ENCODE results near the gene NUBPL.
"Not testable (repeated sequence)": the region's sequence is repeated elsewhere in the genome, so short reads cannot be mapped to it uniquely, and the experiment has no call there.

The NUBPL gene

DNA sequence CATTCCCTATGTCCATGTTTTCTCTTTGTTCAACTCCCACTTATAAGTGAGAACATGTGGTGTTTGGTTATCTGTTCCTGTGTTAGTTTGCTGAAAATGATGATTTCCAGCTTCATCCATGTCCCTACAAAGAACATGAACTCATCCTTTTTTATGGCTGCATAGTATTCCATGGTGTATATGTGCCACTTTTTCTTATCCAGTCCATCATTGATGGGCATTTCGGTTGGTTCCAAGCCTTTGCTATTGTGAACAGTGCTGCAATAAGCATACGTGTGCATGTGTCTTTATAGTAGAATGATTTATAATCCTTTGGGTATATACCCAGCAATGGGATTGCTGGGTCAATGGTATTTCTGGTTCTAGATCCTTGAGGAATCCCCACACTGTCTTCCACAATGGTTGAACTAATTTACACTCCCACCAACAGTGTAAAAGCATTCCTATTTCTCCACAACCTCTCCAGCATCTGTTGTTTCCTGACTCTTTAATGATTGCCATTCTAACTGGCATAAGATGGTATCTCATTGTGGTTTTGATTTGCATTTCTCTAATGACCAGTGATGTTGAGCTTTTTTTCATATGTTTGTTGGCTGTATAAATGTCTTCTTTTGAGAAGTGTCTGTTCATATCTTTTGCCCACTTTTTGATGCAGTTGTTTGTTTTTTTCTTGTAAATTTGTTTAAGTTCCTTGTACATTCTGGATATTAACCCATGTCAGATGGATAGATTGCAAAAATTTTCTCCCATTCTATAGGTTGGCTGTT lies 252.7 kb downstream of the NUBPL start:
- not testable (repeated sequence) for DNase-seq (ENCODE audit: low spot score)

DNA sequence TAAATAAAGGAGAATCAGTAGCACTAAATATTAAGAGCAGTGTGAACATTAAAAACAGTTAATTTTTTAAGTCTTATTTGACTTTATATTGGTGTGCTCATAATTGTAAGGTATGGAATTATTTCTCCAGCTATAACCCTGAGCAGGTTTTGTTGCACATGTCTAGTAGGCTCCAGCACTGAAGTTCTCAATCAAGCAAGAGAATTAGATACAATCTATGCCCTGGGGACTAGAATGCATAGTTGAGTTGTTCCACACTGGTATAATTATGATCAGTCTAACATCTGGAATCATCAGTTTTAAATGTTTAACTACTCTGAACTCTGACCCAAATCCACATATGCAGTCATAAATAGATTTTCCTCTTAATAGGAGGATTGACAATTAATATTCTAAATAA lies 258.1 kb downstream of the NUBPL start:
- no peak for DNase-seq (ENCODE audit: low spot score)

GRCh38 chr14:31825459-31825858 lies 264.3 kb downstream of the NUBPL start:
- DNase-seq (ENCODE audit: low spot score) = no peak

DNA sequence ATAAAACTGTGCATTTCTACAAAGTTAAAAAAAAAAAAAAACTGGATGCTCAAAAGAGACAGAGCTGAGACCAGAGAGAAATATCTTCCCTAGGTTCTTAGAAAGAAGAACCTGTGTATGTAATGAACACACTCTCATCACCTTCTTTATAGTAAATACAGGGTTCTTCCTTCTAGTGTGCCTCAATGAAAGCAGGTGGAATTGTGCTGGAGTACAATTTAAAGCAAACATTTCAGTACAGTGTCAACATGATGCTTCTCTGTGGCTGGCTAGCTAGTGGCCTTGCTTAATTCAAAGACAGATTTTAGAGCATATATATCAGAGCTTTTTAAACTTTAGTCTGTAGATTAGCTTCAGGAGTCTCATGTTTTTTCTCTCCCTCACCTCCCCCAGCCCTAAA lies 266.1 kb downstream of the NUBPL start:
- no peak for DNase-seq (ENCODE audit: low spot score)

GRCh38 chr14:31828946-31829868 lies 268.0 kb downstream of the NUBPL start:
- no peak for DNase-seq (ENCODE audit: low spot score)

DNA sequence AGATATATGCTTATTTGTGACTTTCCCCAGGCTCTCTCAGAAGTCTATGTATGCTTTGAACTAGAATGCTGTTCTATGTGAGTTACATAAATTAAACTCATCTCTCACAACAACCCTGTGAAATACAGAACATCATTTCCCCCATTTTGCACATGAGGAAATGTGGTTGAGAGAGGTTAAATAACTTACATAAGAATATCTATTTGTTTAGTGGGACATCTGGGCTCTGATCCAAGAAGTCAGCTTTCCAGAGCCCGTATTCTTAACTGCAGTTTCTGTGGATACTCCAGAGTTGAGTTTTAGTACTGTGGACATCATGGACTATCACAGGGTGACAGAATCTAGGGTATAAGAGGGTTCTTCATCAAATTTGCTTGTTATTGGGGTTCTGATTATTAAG lies 273.4 kb downstream of the NUBPL start:
- DNase-seq (ENCODE audit: low spot score) = no peak

GRCh38 chr14:31835049-31835448 lies 273.8 kb downstream of the NUBPL start:
- DNase-seq (ENCODE audit: low spot score) = no peak

DNA sequence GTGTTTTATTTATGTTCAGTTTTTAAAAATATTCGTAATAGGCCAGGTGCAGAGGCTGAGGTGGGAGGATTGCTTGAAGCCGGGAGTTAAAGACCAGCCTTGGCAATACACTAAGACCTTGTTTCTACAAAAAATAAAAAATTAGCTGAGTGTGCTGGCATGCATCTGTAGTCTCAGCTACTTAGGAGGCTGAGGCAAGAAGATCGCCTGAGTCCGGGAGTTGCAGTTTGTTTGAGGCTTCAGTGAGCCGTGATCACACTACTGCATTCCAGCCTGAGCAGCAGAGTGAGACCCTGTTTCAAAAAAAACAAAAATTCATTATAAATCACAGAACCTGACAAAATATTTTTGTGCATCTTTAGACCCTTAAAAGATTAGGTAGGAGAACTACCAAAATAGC lies 275.8 kb downstream of the NUBPL start:
- no peak for DNase-seq (ENCODE audit: low spot score)

DNA sequence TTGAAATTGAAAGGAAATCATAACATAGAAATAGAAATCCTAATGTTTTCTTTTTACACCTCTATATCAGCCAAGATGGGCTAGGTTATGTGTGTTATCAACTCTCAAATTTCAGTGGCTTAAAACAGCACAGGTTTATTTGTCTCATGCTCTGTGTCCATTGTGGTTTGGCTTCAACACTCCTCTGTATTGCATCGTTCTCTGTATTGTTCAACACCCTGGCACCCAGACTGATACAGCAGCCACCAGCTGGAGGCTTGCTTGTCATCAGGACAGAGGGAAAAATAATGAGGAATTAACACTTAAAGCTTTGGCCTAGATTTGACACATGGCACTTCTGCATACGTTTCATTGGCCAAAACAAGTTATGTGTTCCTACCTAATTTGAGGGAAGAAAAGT lies 281.7 kb downstream of the NUBPL start:
- DNase-seq (ENCODE audit: low spot score) = no peak

GRCh38 chr14:31843361-31844091 lies 282.3 kb downstream of the NUBPL start:
- DNase-seq (ENCODE audit: low spot score) = no peak

DNA sequence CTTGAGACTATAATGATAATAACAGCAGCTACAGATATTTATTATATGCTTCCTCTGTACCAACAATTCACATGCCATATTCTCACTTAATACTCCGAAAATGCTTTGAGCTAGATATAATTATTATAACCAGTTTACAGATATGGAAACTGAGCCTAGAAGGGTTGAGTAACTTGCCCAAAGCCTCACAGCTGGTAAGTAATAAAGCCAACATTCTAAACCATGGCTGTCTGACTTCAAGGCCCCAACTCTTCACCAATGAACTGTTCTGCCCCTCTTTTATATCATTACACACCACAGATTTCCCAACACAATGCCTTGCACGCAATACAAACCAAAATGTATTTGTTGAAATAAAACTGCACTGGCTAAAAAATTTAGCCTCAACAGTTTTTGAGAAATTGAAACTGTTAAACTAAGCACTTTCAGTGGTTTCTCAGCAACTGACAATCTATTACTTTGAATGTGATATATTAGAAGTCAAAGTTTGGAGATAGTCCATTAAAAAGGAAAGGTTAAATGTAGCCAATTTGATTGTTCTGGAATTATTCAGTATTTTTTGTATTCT lies 293.4 kb downstream of the NUBPL start:
- no peak for DNase-seq (ENCODE audit: low spot score)

DNA sequence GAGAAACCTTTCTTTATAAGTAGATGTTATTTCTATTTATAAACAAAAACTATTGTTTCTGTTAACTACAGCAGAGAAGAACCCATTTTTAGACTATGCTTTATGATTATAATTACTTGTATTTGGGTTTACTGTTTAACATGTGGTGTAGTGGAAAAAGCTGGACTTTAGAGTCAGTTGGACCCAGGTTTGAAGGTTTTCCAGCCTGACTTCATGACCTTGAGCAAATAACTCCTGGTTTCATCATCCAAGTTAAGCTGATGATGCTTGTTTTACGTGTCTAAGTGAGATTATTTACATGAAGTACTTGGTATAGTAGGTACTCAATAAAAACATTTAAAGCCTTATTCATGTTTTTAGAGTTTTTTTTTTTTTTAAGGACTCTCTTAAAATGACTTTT lies 294.1 kb downstream of the NUBPL start:
- DNase-seq (ENCODE audit: low spot score) = no peak

DNA sequence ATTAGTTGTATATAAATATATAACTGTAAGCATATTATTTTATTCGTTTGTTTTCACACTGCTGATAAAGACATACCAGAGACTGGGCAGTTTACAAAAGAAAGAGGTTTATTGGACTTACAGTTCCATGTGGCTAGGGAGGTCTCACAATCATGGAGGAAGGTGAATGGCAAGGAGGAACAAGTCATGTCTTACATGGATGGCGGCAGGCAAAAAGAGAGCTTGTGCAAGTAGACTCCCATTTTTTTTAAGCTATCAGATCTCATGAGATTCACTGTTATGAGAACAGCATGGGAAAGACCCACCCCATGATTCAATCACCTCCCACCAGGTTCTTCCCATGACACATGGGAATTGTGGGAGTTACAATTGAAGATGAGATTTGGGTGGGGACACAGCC lies 294.8 kb downstream of the NUBPL start:
- not testable (repeated sequence) for DNase-seq (ENCODE audit: low spot score)

- no peak for DNase-seq (ENCODE audit: low spot score)
These were observed 297.7 kb downstream of the NUBPL start for GRCh38 chr14:31858868-31859267.

GRCh38 chr14:31864937-31865855 lies 304.0 kb downstream of the NUBPL start:
- DNase-seq (ENCODE audit: low spot score) = no peak

- no peak for DNase-seq (ENCODE audit: low spot score)
These were observed 306.4 kb downstream of the NUBPL start for GRCh38 chr14:31867570-31867969.

DNA sequence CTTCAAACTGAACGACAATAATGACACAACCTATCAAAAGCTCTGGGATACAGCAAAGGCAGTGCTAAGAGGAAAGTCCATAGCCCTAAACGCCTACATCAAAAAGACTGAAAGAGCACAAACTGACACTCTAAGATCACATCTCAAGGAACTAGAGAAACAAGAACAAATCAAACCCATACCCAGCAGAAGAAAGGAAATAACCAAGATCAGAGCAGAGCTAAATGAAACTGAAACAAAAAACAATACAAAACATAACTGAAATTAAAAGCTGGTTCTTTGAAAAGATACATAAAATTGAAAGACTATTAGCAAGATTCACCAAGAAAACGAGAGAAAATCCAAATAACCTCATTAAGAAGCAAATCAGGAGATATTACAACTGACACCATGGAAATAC lies 306.9 kb downstream of the NUBPL start:
- DNase-seq (ENCODE audit: low spot score) = not testable (repeated sequence)

DNA sequence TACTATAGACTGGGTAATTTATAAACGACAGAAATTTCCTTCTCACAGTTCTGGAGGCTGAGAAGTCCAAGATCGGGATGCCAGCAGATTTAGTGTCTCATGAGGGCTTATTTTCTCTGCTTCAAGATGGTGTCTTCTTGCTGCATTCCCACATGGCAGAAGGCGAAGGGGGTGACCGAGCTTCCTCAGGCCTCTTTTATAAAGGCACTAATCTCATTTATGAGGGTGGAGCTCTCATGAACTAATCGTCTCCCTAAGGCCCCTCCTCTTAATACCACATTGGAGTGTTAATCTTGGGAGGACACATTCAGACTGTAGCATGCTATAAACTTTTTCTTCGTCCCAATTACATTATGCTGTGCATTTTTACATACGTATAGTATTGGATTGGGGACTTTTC lies 315.5 kb downstream of the NUBPL start:
- no peak for DNase-seq (ENCODE audit: low spot score)

GRCh38 chr14:31877255-31877798 lies 316.1 kb downstream of the NUBPL start:
- DNase-seq (ENCODE audit: low spot score) = no peak

GRCh38 chr14:31879661-31880348 lies 318.6 kb downstream of the NUBPL start:
- no peak for DNase-seq (ENCODE audit: low spot score)
